ENCODE measurements around the gene ESYT3.

DNA sequence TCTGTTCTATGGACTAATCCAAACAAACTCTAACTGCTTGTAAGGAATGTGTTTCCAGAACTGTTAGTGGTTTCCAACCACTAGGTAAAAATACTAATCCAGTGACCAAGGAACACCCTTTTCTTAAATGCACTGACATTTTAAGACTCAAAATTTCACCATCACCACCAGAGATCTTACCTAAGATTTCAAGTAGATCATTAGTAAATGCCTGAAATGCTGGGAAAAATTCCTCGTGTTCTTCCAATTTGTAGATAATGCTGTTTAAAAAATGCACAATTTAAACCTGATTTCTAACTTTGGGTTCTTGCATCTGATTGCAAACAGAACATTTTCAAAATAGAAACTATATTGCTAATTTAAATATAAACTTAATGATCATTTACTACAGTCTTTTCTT, 63.4 kb downstream of the ESYT3 start:
- TF ChIP-seq, protein P1, sequence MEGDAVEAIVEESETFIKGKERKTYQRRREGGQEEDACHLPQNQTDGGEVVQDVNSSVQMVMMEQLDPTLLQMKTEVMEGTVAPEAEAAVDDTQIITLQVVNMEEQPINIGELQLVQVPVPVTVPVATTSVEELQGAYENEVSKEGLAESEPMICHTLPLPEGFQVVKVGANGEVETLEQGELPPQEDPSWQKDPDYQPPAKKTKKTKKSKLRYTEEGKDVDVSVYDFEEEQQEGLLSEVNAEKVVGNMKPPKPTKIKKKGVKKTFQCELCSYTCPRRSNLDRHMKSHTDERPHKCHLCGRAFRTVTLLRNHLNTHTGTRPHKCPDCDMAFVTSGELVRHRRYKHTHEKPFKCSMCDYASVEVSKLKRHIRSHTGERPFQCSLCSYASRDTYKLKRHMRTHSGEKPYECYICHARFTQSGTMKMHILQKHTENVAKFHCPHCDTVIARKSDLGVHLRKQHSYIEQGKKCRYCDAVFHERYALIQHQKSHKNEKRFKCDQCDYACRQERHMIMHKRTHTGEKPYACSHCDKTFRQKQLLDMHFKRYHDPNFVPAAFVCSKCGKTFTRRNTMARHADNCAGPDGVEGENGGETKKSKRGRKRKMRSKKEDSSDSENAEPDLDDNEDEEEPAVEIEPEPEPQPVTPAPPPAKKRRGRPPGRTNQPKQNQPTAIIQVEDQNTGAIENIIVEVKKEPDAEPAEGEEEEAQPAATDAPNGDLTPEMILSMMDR (IDR thresholded peaks at IDR 0.05; ENCODE audit: low read depth, low read length, missing input control) = no peak
- no peak for TF ChIP-seq YY1 (IDR thresholded peaks at IDR 0.05)
- no peak for TF ChIP-seq EGR1 (IDR thresholded peaks at IDR 0.05; ENCODE audit: low read depth in 2 of 2)
- TF ChIP-seq, protein P2, sequence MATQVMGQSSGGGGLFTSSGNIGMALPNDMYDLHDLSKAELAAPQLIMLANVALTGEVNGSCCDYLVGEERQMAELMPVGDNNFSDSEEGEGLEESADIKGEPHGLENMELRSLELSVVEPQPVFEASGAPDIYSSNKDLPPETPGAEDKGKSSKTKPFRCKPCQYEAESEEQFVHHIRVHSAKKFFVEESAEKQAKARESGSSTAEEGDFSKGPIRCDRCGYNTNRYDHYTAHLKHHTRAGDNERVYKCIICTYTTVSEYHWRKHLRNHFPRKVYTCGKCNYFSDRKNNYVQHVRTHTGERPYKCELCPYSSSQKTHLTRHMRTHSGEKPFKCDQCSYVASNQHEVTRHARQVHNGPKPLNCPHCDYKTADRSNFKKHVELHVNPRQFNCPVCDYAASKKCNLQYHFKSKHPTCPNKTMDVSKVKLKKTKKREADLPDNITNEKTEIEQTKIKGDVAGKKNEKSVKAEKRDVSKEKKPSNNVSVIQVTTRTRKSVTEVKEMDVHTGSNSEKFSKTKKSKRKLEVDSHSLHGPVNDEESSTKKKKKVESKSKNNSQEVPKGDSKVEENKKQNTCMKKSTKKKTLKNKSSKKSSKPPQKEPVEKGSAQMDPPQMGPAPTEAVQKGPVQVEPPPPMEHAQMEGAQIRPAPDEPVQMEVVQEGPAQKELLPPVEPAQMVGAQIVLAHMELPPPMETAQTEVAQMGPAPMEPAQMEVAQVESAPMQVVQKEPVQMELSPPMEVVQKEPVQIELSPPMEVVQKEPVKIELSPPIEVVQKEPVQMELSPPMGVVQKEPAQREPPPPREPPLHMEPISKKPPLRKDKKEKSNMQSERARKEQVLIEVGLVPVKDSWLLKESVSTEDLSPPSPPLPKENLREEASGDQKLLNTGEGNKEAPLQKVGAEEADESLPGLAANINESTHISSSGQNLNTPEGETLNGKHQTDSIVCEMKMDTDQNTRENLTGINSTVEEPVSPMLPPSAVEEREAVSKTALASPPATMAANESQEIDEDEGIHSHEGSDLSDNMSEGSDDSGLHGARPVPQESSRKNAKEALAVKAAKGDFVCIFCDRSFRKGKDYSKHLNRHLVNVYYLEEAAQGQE (IDR thresholded peaks at IDR 0.05) = no peak
- TF ChIP-seq RXRA (IDR thresholded peaks at IDR 0.05) = no peak
- no peak for TF ChIP-seq GABPA (IDR thresholded peaks at IDR 0.05 in 1 of 2, conservative IDR thresholded peaks at IDR 0.05 in 1 of 2)

Measured in liver (tissue), 3 donors.